GM19468 (cell line): Measurements from ENCODE around the gene KIF20A.
"Not testable (repeated sequence)": the region's sequence is repeated elsewhere in the genome, so short reads cannot be mapped to it uniquely, and the experiment has no call there.

Experiments
- ATAC-seq: cut with Tn5 transposase; IDR thresholded peaks from one replicate; pipeline ENCODE4 v1.9.1; 2021; ENCODE audit warnings: mild to moderate bottlenecking, moderate library complexity, moderate number of reproducible peaks; ENCODE audit not compliant: unreplicated experiment; ENCODE audit errors: extremely low read depth

The KIF20A gene

GRCh38 chr5:138180841-138181240 lies 1.9 kb downstream of the KIF20A start:
- no peak for ATAC-seq

- no peak for ATAC-seq
Measured at GRCh38 chr5:138182808-138183207, 3.9 kb downstream of the KIF20A start.

- ATAC-seq: no peak
Measured at GRCh38 chr5:138186002-138186447, 7.1 kb downstream of the KIF20A start.

- no peak for ATAC-seq
Measured at GRCh38 chr5:138188626-138189025, 9.7 kb downstream of the KIF20A start.

GRCh38 chr5:138192826-138193225 lies 13.9 kb downstream of the KIF20A start:
- ATAC-seq: no peak

- ATAC-seq: not testable (repeated sequence)
Measured at GRCh38 chr5:138193859-138194258, 14.9 kb downstream of the KIF20A start.

GRCh38 chr5:138210985-138211384 lies 32.1 kb downstream of the KIF20A start:
- no peak for ATAC-seq

GRCh38 chr5:138212828-138213160 lies 33.9 kb downstream of the KIF20A start:
- ATAC-seq: no peak

GRCh38 chr5:138213161-138214029 lies 34.5 kb downstream of the KIF20A start, which contains the start of gene CDC23:
Gene CDC23 (minus strand): TSS chr5:138213323. CDS start chr5:138213312, 11 bp downstream.
- peak; percentile 87 for ATAC-seq

- ATAC-seq: no peak
Measured at GRCh38 chr5:138216799-138217198, 37.9 kb downstream of the KIF20A start.

GRCh38 chr5:138223532-138223931 lies 44.6 kb downstream of the KIF20A start:
- no peak for ATAC-seq

- no peak for ATAC-seq
Measured at GRCh38 chr5:138224712-138225111, 45.8 kb downstream of the KIF20A start.

- no peak for ATAC-seq
Measured at GRCh38 chr5:138226910-138227309, 48.0 kb downstream of the KIF20A start.

- no peak for ATAC-seq
Measured at GRCh38 chr5:138229387-138229786, 50.5 kb downstream of the KIF20A start.

- no peak for ATAC-seq
Measured at GRCh38 chr5:138230261-138230660, 51.3 kb downstream of the KIF20A start.

- no peak for ATAC-seq
Measured at GRCh38 chr5:138230981-138231589, 52.2 kb downstream of the KIF20A start.

- no peak for ATAC-seq
Measured at GRCh38 chr5:138233280-138233679, 54.4 kb downstream of the KIF20A start.

- no peak for ATAC-seq
Measured at GRCh38 chr5:138234651-138235050, 55.7 kb downstream of the KIF20A start.
